Thoracic aorta (tissue), 2 donors: ENCODE measurements around the gene PARVB. TPM values are rescaled to one million over a fixed set of nuclear protein-coding genes. Genes with fewer than 3 reads are reported as not detected.
"Not testable (repeated sequence)": the region's sequence is repeated elsewhere in the genome, so short reads cannot be mapped to it uniquely, and the experiment has no call there.

ENCODE experiments used
- ATAC-seq: fragments of 150-250 bp; one replicate; pipeline ENCODE4 v1.8.0; 2017; ENCODE audit warnings: low read depth; ENCODE audit not compliant: insufficient number of reproducible peaks, low FRiP score
- DNase-seq: peaks from one replicate; pipeline ENCODE4 v3.0.0-alpha.2; 2020; ENCODE audit warnings: low spot score
- H3K27ac ChIP-seq, 2 donors: fragments of 200-600 bp; sonication (generic); 1 replicate in 1 of 2; 2 replicates in 1 of 2; pipeline ENCODE4 v1.5.1; 2016; ENCODE audit warnings: mild to moderate bottlenecking in 2 of 2, moderate library complexity in 2 of 2
- H3K27me3 ChIP-seq: fragments of 200-600 bp; sonication (generic); replicated peaks from 2 replicates; pipeline ENCODE4 v1.6.0; 2016; ENCODE audit warnings: mild to moderate bottlenecking; ENCODE audit not compliant: insufficient read depth
- H3K36me3 ChIP-seq: fragments of 200-600 bp; sonication (generic); one replicate; pipeline ENCODE4 v1.5.1; 2016
- H3K4me1 ChIP-seq, 2 donors: fragments of 200-600 bp; sonication (generic); 1 replicate in 1 of 2; 2 replicates in 1 of 2; pipeline versions ENCODE4 v1.5.1 to v1.6.0; 2016; ENCODE audit warnings: low read depth in 2 of 2, mild to moderate bottlenecking in 1 of 2; ENCODE audit not compliant: control insufficient read depth in 1 of 2
- H3K4me3 ChIP-seq: fragments of 200-600 bp; sonication (generic); 2 replicates; pipeline ENCODE4 v1.5.1; 2016; ENCODE audit warnings: mild to moderate bottlenecking
- H3K9me3 ChIP-seq: fragments of 200-600 bp; sonication (generic); 2 replicates; pipeline ENCODE4 v1.5.1; 2016
- CTCF ChIP-seq: fragments of 200-600 bp; sonication (generic); IDR thresholded peaks from one replicate; pipeline ENCODE4 v1.5.1; 2019; ENCODE audit warnings: antibody characterized with exemption
- total RNA-seq, 2 donors: library from RNA; depleted of rRNA; stranded (reverse); fragments of >200 nt; gene quantifications; one replicate each; pipeline versions ENCODE4 v1.1.0 to v1.2.3, GENCODE V29; 2016

Gene PARVB
- total RNA-seq, 2 donors from 2014 or later, result 15.3 to 17.2 TPM

DNA sequence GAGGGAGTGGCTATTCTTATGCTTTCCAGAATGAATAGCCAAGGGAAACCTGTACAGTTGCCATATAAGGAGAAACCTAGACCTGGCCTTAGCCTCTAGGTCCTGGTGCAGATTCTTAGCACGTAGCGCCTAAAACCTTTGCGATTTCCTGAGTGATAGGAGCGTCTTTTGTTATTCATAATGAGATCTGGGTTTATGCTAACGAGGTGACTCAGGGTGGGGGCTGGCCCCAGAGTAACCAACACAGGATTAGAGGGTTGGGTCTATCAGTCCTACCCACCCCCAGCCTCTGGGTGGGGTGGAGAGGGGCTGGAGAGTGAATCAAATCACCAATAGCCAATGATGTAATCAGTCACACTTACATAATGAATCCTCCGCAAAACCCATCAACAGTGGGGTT lies 83.2 kb downstream of the PARVB start:
- TF ChIP-seq CTCF, result no peak

GRCh38 chr22:44108076-44108475 lies 84.0 kb downstream of the PARVB start:
- no peak overlapping the region for H3K27ac ChIP-seq
- TF ChIP-seq CTCF, result no peak
- no peak for DNase-seq
- no peak overlapping the region for H3K4me3 ChIP-seq
- ATAC-seq, result no peak
- no peaks in the 10 kb centered on the region for H3K9me3 ChIP-seq
- no peaks in the 10 kb centered on the region for H3K27me3 ChIP-seq
- H3K36me3 ChIP-seq, result no peaks in the 10 kb centered on the region
- H3K4me1 ChIP-seq, result no peaks in the 10 kb centered on the region

More for the DNA sequence above, 83.2 kb downstream of the PARVB start:
- no peaks in the 10 kb centered on the region for H3K9me3 ChIP-seq
- ATAC-seq (no peak), DNase-seq (no peak)
- H3K27me3 ChIP-seq, result no peaks in the 10 kb centered on the region
- H3K36me3 ChIP-seq, result no peaks in the 10 kb centered on the region
- H3K4me1 ChIP-seq, result no peaks in the 10 kb centered on the region
- H3K4me3 ChIP-seq, result no peak overlapping the region
- no peak overlapping the region for H3K27ac ChIP-seq

DNA sequence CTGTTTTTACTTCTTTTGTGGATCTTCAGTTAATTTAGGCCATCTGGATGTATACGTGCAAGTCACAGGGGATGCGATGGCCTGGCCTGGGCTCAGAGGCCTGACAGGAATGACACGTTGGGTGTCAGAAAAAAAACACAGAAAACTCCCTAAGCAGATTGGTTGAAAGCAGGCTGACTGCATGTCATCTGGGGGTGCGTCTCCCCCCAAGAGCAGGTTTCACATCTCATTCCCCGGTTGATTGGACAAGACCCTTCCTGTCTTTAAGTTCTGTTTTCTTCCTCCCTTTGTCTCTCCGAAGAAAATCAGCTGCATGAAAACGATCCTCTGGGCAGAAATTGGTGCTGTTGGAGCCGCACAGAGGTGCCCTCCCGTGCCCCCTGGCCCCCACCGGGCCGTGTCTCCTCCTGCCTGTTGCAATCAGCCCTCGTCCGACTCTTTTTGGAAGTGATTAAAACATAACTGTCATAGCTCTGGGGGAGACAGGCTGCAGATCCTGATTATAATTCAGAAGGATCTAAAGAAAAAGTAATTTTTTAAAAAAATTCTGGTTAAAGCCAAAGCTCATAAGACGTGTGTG lies 84.8 kb downstream of the PARVB start:
- Histone ChIP-seq H3K9me3 (no peaks in the 10 kb centered on the region), H3K4me3 (no peak overlapping the region), H3K36me3 (no peaks in the 10 kb centered on the region), H3K27me3 (no peaks in the 10 kb centered on the region), H3K27ac (no peak overlapping the region), H3K4me1 (no peaks in the 10 kb centered on the region)
- ATAC-seq (no peak), DNase-seq (no peak)
- TF ChIP-seq CTCF, result no peak

- H3K9me3 ChIP-seq, result no peaks in the 10 kb centered on the region
- no peak for TF ChIP-seq CTCF
- no peaks in the 10 kb centered on the region for H3K4me1 ChIP-seq
- H3K27ac ChIP-seq, result no peak overlapping the region
- ATAC-seq, result no peak
- no peaks in the 10 kb centered on the region for H3K27me3 ChIP-seq
- no peaks in the 10 kb centered on the region for H3K36me3 ChIP-seq
- DNase-seq, result no peak
- no peak overlapping the region for H3K4me3 ChIP-seq
Measured at GRCh38 chr22:44109416-44109815, 85.3 kb downstream of the PARVB start.

GRCh38 chr22:44110656-44111055 lies 86.6 kb downstream of the PARVB start:
- ATAC-seq, DNase-seq: not testable (repeated sequence)

DNA sequence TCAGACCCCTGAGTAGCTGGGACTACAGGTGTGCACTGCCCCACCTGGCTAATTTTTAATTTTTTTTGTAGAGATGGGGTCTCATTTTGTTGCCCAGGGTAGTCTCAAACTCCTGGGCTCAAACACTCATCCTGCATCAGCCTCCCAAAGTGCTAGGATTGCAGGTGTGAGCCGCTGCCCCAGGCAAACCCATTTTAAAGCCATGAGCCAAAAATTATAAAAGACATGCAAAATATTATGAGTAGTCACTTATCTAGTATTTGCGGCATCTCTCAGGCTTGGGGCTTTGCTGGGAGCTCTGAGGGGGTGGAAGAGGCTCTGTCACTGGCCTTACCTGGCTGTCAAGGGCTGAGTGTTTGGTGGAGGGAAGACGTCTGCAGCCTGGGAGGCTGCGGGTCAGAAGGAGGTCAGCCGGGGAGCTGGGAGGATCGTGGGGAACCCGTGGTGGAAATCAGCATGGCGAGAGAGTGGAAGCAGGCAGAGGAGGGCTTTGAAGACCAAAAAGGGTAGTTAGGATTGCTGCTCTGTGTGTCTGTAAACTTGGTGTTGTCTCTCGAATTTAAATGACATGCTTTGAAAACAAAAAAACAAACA lies 87.6 kb downstream of the PARVB start:
- no peaks in the 10 kb centered on the region for H3K9me3 ChIP-seq
- H3K4me3 ChIP-seq, result no peak overlapping the region
- H3K27me3 ChIP-seq, result no peaks in the 10 kb centered on the region
- TF ChIP-seq CTCF, result no peak
- no peaks in the 10 kb centered on the region for H3K4me1 ChIP-seq
- DNase-seq, result no peak
- no peak overlapping the region for H3K27ac ChIP-seq
- no peaks in the 10 kb centered on the region for H3K36me3 ChIP-seq
- ATAC-seq, result no peak

More at GRCh38 chr22:44110656-44111055, 86.6 kb downstream of the PARVB start:
- not testable (repeated sequence) for H3K4me3 ChIP-seq, H3K36me3 ChIP-seq, H3K4me1 ChIP-seq, H3K27me3 ChIP-seq, H3K9me3 ChIP-seq, H3K27ac ChIP-seq
